HG03175 (cell line): Measurements from ENCODE around the gene ACTN2.

Source experiments
- ATAC-seq: cut with Tn5 transposase; IDR thresholded peaks from one replicate; pipeline ENCODE4 v1.9.1; 2021; ENCODE audit warnings: mild to moderate bottlenecking, moderate library complexity; ENCODE audit not compliant: unreplicated experiment

The ACTN2 gene

GRCh38 chr1:236689713-236690569, 3.6 kb downstream of the ACTN2 start:
- no peak for ATAC-seq

GRCh38 chr1:236691348-236691747, 5.0 kb downstream of the ACTN2 start:
- no peak for ATAC-seq

- no peak for ATAC-seq
Measured at GRCh38 chr1:236692128-236692527, 5.8 kb downstream of the ACTN2 start.

- no peak for ATAC-seq
Measured at GRCh38 chr1:236692742-236693141, 6.4 kb downstream of the ACTN2 start.

- ATAC-seq = no peak
Measured at GRCh38 chr1:236699366-236699765, 13.1 kb downstream of the ACTN2 start.

GRCh38 chr1:236700903-236701302, 14.6 kb downstream of the ACTN2 start:
- no peak for ATAC-seq

- ATAC-seq = no peak
Measured at GRCh38 chr1:236701782-236702181, 15.5 kb downstream of the ACTN2 start.

GRCh38 chr1:236702791-236703394, 16.6 kb downstream of the ACTN2 start:
- no peak for ATAC-seq

GRCh38 chr1:236705771-236706170, 19.5 kb downstream of the ACTN2 start:
- ATAC-seq = no peak

GRCh38 chr1:236706183-236706582, 19.9 kb downstream of the ACTN2 start:
- ATAC-seq = no peak

- no peak for ATAC-seq
Measured at GRCh38 chr1:236710328-236710892, 24.1 kb downstream of the ACTN2 start.

- no peak for ATAC-seq
Measured at GRCh38 chr1:236716160-236716559, 29.9 kb downstream of the ACTN2 start.

GRCh38 chr1:236717811-236718210, 31.5 kb downstream of the ACTN2 start:
- no peak for ATAC-seq

- ATAC-seq = no peak
Measured at GRCh38 chr1:236718328-236718727, 32.0 kb downstream of the ACTN2 start.

GRCh38 chr1:236720206-236720605, 33.9 kb downstream of the ACTN2 start:
- ATAC-seq = no peak

- no peak for ATAC-seq
Measured at GRCh38 chr1:236720611-236721010, 34.3 kb downstream of the ACTN2 start.

- no peak for ATAC-seq
Measured at GRCh38 chr1:236724049-236724448, 37.8 kb downstream of the ACTN2 start.

- ATAC-seq = no peak
Measured at GRCh38 chr1:236724506-236724905, 38.2 kb downstream of the ACTN2 start.

- no peak for ATAC-seq
Measured at GRCh38 chr1:236725668-236726067, 39.4 kb downstream of the ACTN2 start.

GRCh38 chr1:236727521-236727920, 41.2 kb downstream of the ACTN2 start:
- ATAC-seq = no peak

GRCh38 chr1:236728752-236729151, 42.5 kb downstream of the ACTN2 start:
- ATAC-seq = no peak

GRCh38 chr1:236733653-236734052, 47.4 kb downstream of the ACTN2 start:
- ATAC-seq = no peak
